HG02852 (cell line): ENCODE data around the gene FBXO3.
"Not testable (repeated sequence)": the region's sequence is repeated elsewhere in the genome, so short reads cannot be mapped to it uniquely, and the experiment has no call there.

ENCODE experiments used
- ATAC-seq: cut with Tn5 transposase; IDR thresholded peaks from one replicate; pipeline ENCODE4 v1.9.1; 2021; ENCODE audit warnings: mild to moderate bottlenecking, moderate library complexity; ENCODE audit not compliant: unreplicated experiment

Gene FBXO3, protein sequence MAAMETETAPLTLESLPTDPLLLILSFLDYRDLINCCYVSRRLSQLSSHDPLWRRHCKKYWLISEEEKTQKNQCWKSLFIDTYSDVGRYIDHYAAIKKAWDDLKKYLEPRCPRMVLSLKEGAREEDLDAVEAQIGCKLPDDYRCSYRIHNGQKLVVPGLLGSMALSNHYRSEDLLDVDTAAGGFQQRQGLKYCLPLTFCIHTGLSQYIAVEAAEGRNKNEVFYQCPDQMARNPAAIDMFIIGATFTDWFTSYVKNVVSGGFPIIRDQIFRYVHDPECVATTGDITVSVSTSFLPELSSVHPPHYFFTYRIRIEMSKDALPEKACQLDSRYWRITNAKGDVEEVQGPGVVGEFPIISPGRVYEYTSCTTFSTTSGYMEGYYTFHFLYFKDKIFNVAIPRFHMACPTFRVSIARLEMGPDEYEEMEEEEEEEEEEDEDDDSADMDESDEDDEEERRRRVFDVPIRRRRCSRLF

DNA sequence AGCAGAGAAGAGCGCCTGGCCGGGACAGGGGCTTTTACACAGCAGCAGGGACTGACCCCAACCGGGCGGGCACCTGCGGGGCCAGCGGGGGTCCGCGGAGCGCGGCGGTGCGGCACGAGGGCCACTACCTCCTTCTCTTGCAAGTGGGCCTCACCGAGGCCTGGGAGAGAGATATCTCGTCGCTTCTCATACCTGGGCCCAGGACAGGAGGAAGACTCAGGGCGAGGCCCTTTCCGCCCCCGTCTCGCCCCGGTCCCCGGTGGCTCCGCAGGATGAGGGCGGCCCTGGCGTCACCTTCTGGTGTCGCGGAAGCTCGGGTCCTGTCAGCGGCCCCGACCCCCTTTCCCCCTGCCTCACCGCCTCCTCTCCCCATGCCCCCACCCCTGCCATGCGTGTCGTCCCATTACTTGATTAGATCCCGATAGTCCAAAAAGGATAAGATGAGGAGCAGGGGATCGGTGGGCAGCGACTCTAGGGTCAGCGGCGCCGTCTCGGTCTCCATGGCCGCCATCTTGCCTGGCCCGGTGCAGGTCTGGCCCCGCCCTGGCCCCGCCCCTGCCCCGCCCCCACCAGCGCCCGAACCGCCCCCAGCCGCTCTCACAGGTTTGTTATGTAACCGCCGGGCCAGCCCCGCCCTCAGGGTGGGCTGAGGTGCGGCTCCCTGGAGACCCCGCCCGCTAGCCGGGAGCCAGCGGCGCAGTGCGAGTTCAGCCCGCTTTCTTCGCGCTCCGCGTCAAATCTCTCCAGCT, at the start of gene FBXO3:
Gene FBXO3, minus strand, starts transcription at position 534 of the 749 bp plus-strand sequence. Its CDS starts 23 bp downstream, at position 511.
- peak; percentile 76 for ATAC-seq

DNA sequence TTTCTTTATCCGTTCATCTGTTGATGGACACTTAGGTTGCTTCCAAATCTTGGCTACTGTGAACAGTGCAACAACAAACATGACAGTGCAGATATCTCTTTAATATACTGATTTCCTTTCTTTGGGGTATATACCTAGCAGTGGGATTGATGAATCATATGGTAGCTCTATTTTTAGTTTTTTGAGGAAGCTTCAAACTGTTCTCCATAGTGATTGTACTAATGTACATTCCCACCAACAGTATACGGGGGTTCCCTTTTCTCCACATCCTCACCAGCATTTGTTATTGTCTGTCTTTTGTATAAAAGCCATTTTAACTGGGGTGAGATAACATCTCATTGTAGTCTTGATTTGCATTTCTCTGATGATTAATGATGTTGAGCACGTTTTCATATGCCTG, 48.7 kb upstream of the FBXO3 start:
- not testable (repeated sequence) for ATAC-seq

DNA sequence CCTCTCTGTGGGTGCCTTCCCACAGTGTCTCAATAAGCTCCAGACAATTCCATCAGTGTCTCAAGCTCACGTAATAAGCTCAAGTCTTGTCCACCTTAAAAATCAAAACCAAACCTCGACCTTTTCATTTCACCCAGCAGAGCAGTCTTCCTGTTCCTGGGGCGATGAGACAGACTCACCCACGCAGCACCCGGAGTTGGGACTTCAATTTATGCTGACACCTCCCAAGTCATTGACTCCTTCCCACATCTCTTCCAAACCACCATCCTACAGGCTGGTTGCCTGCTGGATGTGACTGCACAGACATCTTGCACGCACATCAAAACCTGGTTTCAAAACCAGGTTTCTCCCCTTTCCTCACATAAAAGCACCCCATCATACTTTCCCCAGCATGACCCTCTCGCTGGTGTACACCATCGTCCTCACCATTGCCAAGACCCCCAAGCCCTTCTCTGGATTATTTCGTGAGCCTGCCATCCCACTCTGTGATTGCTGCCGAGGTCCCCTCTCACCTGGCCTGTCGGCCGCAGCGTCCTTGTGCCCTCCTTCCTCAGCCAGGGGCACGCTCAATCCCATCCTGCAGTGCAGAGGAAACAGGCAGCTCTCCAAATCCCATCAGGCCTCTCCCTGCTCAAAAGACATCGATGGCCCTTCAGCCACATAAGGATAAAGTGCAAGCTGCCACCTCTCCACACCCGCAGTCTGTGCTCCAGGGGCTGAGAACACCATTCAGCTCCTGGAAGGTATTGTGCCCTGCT, 45.1 kb upstream of the FBXO3 start:
- ATAC-seq = no peak

- ATAC-seq = no peak
These were observed 34.0 kb upstream of the FBXO3 start for GRCh38 chr11:33808228-33808828.

GRCh38 chr11:33804471-33804870, 30.2 kb upstream of the FBXO3 start:
- no peak for ATAC-seq

- no peak for ATAC-seq
These were observed 28.1 kb upstream of the FBXO3 start for GRCh38 chr11:33802194-33802950.

GRCh38 chr11:33801821-33802193, 27.5 kb upstream of the FBXO3 start:
- ATAC-seq = no peak

DNA sequence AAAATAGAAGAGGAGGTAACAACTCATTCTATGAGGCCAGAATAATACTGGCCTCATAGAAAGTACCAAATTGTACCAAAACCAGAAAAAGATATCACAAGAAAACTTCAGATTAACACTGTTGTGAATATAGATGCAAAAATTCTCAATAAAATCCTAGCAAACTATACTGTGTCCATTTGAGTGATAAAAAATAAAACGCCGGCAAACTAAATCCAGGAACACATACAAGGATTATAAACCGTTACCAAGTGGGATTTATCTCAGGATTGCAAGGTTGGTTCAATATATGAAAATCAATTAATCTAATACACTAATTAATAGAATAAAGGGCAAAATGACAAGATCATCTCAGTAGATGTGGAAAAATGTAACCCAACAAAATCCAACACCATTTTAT, 23.6 kb upstream of the FBXO3 start:
- no peak for ATAC-seq

- no peak for ATAC-seq
These were observed 15.7 kb upstream of the FBXO3 start for GRCh38 chr11:33790040-33790439.

DNA sequence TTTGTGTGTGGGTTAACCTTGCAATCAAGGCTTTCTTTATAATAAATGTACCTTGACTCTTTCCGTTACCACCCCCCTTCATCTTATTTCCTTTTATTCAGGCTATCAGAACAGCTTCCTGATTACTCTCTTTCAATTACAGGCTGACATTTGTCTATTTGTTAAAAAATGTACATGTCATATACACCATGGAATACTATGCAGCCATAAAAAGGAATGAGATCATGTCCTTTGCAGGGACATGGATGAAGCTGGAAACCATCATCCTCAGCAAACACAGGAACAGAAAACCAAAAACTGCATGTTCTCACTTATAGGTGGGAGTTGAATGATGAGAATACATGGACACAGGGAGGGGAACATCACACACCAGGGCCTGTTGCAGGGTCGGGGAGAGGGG, 13.8 kb upstream of the FBXO3 start:
- ATAC-seq = not testable (repeated sequence)

GRCh38 chr11:33787076-33787475, 12.8 kb upstream of the FBXO3 start:
- no peak for ATAC-seq

- ATAC-seq = no peak
These were observed 11.3 kb upstream of the FBXO3 start for GRCh38 chr11:33785609-33786008.

- no peak for ATAC-seq
These were observed 5.7 kb upstream of the FBXO3 start for GRCh38 chr11:33779849-33780528.

GRCh38 chr11:33778675-33779074, 4.4 kb upstream of the FBXO3 start:
- ATAC-seq = no peak

- no peak for ATAC-seq
These were observed 3.6 kb upstream of the FBXO3 start for GRCh38 chr11:33777906-33778305.

GRCh38 chr11:33775832-33776470, 1.6 kb upstream of the FBXO3 start:
- ATAC-seq = no peak

DNA sequence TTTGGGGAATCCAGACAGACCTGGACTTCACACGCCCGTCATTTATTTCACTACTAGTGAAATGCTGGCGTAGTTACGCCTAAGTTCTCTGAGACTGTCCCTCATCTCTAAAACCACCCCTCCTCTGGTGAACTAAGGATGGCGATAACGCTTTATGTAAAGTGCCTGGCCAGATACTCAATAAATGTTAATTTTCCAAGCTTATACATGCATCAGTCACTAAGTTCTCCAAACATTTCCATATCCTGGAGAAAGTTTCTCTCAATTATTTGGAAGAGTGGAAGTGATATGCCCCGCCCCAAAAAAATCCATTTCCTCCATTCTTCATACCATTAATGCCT, 1.1 kb upstream of the FBXO3 start:
- ATAC-seq = no peak

- no peak for ATAC-seq
These were observed 581 bp upstream of the FBXO3 start for GRCh38 chr11:33774736-33775466.
